GM21515 (cell line): ENCODE data around the gene MEX3D.

Source experiments
- ATAC-seq: cut with Tn5 transposase; IDR thresholded peaks from one replicate; pipeline ENCODE4 v1.9.1; 2021; ENCODE audit not compliant: unreplicated experiment

Gene MEX3D

GRCh38 chr19:1598777-1599459 is 30.8 kb upstream of the MEX3D start:
- no peak for ATAC-seq

- ATAC-seq, result no peak
Measured at GRCh38 chr19:1593501-1593772, 25.3 kb upstream of the MEX3D start.

DNA sequence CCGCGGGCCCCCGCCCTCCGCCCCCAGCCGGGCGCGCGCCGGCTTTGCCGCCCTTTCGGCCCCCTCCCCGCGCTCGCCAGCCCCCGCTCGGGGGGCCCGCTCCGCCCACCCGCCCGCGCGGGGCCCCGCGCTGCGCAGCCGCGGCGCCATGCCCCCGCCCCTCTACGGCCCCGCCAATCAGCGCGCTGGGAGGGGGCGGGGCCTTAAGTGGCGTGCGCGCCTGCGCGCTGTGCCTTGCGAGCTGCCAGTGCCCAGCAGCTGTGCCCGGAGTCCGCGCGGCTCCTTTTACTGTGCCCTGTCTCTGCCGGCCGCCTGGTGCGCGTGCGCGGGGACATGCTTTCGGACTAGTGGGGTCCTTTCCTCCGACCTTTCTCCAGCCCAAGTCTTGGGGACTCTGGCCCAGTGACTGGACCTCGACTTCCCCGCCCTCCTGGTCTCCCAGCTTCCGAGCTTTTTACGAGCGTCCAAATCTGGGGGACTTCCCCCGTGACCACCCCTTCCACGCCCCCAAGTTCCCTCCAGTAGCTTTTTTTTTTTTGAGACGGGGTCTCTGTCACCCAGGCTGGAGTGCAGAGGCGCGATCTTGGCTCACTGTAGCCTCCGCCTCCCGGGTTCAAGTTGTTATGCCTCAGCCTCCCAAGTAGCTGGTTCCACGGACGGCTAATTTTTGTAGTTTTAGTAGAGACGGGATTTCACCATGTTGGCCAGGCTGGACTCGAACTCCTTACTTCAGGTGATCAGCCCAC is 24.8 kb upstream of the MEX3D start, which contains the start of gene MBD3:
Gene MBD3 (minus strand): TSS at position 111 of the 746 bp plus-strand sequence. CDS start 234 bp downstream, outside the sequence.
- peak; percentile 65 for ATAC-seq

DNA sequence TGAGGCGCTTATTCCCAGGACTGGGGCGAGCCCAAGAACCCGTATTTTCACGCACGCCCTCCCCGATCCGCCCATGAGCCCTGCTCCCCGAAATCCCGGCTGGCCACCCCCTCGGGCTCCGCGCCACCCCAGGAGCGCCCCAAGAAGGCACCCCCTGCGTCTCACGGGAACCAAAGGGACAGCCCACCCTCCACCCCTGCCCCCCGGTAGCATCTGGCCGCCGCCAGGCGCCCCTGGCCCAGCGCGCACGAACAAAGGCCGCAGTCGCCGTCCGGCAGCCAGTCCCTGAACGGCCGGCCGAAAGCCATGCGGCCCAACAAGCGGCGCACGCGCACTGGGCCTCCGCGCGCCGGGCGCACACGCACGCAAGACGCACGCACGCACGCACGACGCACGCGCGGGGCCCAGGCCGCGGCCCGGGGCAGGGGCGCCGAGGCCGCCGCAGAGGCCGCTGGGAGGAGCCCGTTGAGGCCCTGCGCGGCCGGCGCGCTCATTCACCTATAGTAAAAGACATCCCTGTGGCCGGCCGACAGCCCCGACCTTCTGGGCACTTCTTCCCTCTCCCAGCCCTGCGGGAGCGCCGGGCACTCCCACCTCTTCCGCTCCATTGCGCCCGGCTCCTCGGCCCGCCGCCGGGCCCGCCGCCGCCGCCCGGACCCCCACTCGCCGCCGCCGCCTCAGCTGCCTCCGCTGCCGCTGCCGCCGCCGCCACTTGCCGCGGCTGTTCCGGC is 24.1 kb upstream of the MEX3D start:
- ATAC-seq, result peak; percentile 53

- ATAC-seq, result no peak
Measured at GRCh38 chr19:1591421-1592023, 23.4 kb upstream of the MEX3D start.

DNA sequence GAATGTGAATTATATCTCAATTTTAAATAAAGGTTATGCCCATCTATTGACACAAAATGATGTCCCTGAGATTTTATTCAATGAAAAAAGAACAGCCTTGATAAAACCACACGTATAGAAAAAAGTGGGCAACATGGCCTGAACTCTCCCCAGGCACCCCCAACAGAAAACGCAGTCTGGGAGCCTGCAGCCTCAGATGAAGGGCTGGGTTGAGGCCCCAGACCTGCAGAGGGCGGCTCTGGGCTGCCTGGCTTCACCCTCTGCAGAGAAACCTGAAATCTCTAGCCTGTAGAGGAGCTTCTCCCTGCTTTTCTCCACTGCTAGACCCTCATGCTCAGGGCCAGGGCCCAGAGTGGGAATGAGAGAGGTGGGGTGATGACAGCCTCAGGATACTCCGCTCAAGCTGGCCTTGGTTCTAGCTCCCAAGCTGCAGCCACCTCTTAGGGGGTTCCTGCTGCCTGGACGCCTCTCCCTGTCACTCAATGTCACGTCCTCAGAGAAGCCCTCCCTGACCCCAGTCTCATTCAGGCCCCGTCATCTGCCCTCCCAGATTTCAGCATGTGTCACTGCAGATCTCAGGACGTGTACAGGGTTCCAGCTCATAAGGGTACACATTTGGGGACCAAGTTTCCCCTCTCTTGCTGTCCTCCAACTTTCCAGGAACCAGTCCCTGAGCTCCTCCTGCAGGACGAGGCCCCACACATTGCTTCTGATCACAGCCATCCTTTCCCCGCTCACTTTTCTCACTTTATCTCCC is 22.7 kb upstream of the MEX3D start:
- no peak for ATAC-seq

DNA sequence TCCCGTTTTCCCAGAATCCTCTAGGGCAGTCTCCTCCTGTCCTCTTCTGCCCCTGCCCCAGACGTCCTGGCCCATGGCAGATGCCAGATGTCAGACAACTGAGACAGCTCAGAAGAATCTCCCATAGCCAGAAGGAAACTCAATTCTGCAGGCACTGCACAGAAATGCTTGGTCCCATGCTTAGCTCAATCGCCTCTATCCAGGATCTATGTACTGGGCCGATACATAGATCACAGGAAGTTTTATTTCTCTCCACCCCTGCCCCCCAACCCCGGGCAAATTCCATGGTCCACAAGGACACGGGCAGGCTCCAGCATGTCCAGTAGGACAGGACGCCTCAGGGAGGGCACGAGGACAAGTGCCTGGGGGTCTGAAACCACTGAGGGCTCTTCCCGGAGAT is 19.7 kb upstream of the MEX3D start:
- no peak for ATAC-seq

DNA sequence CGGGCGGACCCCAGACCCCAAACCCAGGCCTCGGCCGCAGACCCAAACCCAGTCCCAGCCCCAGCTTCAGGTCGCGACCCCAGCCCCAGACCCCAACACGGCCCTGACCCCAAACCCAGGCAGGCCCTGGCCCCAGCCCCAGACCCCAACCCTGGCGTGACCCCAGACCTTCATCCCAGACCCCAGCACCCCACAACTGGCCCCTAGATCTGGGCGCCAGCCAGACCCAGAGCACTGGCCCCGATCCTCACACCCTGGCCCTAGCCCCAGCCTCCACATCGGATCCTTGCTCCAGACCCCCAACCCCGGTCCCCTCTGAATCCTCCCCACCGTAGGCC is 17.1 kb upstream of the MEX3D start:
- no peak for ATAC-seq

DNA sequence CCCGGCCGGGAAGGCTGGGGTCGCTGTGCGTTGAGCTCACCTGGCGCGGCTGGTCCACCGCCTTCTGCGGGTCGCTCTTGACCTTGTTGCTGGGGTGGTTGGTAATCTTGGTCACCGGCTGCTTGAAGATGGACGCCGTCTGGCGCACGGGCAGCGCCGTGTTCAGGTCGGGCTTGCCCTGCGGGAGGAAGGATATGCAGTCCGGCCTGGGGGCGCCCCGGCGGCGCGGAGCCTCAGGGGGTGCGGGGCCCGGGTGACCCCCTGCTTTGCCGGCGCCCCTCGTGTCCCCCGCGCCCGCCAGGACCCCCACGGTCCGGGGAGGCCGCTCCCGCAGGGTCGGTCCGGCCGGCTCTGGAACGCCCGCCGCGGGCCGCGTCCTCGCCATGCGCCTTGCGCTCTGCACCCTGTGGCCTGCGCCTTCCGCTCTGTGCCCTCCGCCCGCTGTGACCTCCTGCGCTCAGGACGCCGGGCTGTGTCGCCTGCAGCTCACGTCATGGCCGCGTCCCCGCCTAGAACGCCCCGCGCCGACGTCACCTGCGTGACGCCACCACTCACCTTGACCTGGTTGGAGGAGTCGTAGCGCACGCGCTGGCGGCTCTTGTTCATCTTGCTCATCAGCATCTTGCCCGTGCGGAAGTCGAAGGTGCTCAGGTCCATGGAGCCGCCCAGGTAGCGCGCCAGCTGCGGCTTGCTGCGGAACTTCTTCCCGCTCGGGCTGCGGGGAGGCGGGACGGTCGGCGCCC is 16.5 kb upstream of the MEX3D start:
- ATAC-seq, result no peak

GRCh38 chr19:1582201-1582600 is 14.1 kb upstream of the MEX3D start:
- no peak for ATAC-seq

GRCh38 chr19:1580957-1581356 is 12.8 kb upstream of the MEX3D start:
- ATAC-seq, result no peak

GRCh38 chr19:1580382-1580781 is 12.3 kb upstream of the MEX3D start:
- no peak for ATAC-seq

DNA sequence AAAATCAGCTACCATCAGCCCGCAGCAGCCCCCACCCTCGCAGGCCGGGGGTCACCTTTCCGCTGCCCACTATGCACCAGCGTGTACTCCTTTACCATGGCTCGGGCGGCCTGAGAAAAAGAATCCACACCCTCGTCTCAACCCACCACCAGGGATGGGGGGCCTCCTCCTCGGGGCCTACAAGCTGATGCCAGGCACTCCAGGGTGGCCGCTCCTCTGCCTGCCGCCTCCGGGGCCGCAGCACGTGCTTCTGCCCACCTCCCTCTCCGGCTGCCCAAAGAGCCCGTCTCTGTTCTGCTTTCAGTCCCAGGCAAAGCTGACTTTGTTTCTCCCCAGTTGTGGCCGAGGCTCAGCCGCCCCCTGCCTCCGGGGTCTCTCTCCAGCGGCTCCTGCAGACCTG is 11.1 kb upstream of the MEX3D start:
- ATAC-seq, result no peak

GRCh38 chr19:1577929-1578618 is 9.9 kb upstream of the MEX3D start:
- no peak for ATAC-seq

DNA sequence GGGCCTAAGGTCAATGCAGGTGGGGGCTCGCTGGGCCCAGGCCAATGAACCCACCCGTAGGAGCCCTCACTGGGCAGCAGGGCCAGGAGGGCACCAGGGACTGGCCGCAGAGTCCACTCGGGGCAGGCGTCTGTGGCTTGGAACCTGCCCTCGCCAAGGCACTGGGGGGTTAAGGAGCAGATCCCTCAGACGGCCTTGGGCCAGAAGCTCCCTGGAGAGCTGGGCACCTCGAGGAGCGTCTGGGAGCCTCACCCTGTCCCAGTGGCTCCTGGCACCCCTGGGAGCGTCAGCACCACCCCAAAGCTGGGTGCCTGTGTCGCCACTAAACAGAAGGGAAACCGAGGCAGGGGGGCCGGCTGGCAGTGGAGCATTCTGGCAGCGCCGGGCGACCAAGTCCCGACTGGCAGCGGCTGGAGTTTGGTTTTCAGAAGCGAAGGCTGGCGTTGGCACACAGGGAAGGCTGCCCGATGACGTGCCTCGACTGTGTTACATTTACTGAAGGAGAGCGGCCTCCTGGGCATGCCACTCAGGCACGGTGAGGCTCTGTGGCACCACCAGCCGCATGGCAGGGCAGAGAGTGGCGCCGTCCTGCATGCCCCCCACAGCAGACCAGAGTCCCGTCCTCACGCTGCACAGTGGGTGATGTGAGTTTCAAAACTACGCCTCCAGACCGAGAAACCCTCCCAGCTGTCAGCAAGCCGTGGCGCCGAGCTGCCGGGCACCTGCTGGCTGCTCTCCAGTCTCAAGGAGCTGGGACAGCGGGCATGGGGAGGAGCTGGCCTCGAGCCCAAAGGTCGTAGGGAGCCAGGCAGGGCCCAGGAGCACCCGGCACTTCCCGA is 9.2 kb upstream of the MEX3D start:
- ATAC-seq, result no peak

GRCh38 chr19:1576242-1577089 is 8.3 kb upstream of the MEX3D start:
- ATAC-seq, result no peak

GRCh38 chr19:1575323-1576241 is 7.5 kb upstream of the MEX3D start:
- ATAC-seq, result no peak
